Adrenal gland (tissue), 5 donors: Measurements from ENCODE around the gene HIPK2.

ENCODE experiments used
- POLR2A ChIP-seq, 2 donors: fragments of 450-650 bp; IDR thresholded peaks; one replicate each; pipeline ENCODE4 v1.6.1; 2017; ENCODE audit warnings: antibody characterized with exemption in 2 of 2, mild to moderate bottlenecking in 2 of 2, moderate library complexity in 1 of 2
- TF ChIP-seq, protein P1 (sequence below), 6 experiments: fragments of 450-650 bp in 4 of 6; fragments of 200-600 bp in 2 of 6; sonication (generic) in 1 of 6; IDR thresholded peaks; 1 replicate in 5 of 6; 2 replicates in 1 of 6; pipeline versions ENCODE4 v1.5.1 to v1.8.0; 2016 to 2021; ENCODE audit warnings: antibody characterized with exemption in 6 of 6, mild to moderate bottlenecking in 2 of 6, moderate library complexity in 1 of 6
- donor health status: DM: no; HTN: no; CAD: no.

DNA sequence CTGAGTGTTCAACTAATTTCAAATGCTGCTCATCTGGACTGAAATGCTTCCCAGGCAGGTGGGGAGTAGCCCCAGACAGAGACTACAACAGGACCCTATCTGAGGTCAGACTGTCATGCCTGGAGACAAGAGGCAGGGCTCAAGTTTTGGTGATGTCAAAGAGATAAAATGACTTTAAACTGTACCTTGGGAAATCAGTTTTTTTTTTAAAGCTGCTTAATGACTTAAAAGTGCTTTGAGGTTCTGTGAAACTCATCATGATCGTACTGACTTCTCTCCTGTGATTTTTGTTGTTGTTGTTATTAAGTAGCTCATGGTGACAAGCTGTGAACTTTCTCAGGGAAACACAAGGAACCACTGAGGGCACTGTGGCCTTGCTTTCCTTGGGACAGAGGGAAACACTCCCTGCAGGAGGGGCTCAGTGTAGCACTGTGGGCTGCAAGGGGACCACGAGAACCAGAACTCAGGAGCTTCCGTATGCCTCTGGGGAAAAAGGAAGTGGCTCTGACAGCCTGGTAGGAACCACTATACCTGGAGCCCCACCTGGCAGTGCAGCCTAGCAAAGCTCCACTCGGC is 9.5 kb downstream of the HIPK2 start:
- TF ChIP-seq, protein P1, sequence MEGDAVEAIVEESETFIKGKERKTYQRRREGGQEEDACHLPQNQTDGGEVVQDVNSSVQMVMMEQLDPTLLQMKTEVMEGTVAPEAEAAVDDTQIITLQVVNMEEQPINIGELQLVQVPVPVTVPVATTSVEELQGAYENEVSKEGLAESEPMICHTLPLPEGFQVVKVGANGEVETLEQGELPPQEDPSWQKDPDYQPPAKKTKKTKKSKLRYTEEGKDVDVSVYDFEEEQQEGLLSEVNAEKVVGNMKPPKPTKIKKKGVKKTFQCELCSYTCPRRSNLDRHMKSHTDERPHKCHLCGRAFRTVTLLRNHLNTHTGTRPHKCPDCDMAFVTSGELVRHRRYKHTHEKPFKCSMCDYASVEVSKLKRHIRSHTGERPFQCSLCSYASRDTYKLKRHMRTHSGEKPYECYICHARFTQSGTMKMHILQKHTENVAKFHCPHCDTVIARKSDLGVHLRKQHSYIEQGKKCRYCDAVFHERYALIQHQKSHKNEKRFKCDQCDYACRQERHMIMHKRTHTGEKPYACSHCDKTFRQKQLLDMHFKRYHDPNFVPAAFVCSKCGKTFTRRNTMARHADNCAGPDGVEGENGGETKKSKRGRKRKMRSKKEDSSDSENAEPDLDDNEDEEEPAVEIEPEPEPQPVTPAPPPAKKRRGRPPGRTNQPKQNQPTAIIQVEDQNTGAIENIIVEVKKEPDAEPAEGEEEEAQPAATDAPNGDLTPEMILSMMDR (IDR thresholded peaks at IDR 0.05) = no peak
- TF ChIP-seq POLR2A (IDR thresholded peaks at IDR 0.05) = no peak
